ENCODE measurements around the gene GRB10.

The GRB10 gene

DNA sequence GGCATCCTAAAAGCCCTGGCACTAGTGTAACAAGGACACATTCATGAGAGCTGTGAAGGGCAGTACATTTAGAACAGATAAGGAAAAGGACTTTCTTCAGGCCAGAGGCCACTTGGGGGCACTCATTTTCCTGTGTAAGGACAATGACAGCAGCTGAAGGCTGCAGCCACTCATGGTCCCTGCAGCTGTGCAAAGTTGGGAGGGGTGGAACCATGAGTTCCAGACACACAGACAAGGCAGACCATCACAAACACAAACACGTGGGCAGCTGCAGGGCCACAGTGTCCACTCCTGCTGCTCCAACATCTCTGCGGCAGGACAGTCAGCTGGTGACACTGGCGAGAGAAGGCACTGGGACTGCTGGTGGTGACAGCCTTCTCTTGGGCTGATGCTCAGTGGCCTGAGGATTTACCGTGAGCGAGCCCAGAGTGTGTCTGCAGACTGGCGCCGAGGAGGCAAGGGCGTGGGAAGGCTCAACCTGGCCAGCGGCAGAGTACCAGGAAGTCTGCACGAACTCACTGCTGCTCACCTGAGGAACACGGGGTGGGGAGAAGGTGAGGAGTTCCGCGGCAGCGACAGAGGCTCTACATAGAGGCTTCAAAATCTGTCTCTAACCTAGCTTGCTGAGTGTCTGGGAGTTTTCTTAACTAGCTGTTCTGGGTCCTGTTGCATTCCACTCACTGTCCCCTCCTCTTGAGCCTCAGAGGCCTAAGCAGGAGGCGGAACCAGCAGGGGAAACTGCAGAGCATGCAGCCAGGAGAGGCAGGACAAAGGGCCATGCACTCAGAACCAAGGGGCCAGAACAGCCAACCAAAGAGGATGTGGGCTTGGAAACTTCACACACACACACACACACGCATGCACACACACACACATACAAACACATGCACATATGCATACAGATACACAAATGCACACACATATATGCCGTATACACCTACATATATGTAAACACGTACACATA lies 141.0 kb downstream of the GRB10 start:
- DNase-seq: no peak
- H3K36me3 Mint-ChIP-seq (ENCODE audit: low read depth): peaks cover 40% of the 10 kb centered on the region
- no peak overlapping the region for H3K4me3 Mint-ChIP-seq
- H3K9me3 Mint-ChIP-seq: peaks cover 25% of the 10 kb centered on the region
- H3K27me3 Mint-ChIP-seq (ENCODE audit: low read depth, poor library complexity): no peaks in the 10 kb centered on the region
- TF ChIP-seq, protein P1, sequence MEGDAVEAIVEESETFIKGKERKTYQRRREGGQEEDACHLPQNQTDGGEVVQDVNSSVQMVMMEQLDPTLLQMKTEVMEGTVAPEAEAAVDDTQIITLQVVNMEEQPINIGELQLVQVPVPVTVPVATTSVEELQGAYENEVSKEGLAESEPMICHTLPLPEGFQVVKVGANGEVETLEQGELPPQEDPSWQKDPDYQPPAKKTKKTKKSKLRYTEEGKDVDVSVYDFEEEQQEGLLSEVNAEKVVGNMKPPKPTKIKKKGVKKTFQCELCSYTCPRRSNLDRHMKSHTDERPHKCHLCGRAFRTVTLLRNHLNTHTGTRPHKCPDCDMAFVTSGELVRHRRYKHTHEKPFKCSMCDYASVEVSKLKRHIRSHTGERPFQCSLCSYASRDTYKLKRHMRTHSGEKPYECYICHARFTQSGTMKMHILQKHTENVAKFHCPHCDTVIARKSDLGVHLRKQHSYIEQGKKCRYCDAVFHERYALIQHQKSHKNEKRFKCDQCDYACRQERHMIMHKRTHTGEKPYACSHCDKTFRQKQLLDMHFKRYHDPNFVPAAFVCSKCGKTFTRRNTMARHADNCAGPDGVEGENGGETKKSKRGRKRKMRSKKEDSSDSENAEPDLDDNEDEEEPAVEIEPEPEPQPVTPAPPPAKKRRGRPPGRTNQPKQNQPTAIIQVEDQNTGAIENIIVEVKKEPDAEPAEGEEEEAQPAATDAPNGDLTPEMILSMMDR (IDR thresholded peaks at IDR 0.05): no peak
- H3K4me1 Mint-ChIP-seq: peaks cover 31% of the 10 kb centered on the region
- H3K27ac Mint-ChIP-seq: no peak overlapping the region

DNA sequence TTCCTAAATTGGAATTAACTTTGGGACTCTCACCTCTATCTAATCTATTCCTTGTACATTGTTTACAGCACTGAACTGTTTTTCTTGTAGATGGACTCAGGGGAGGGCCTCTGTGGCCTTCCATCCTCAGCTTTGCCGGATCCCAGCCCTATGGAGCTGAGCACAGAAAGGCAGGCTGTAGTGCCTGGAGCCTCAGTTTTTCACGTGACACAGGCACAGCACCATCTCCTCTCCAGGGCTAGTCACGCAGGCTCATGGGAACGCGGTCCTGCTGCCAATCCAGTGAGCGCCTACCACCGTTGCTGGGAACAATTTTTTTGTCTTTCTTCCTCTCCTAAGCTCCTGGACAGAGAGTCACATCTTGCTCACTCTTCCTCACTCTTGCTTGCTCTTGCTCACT lies 141.9 kb downstream of the GRB10 start:
- DNase-seq: no peak
- H3K9me3 Mint-ChIP-seq: peaks cover 34% of the 10 kb centered on the region
- H3K27me3 Mint-ChIP-seq (ENCODE audit: low read depth, poor library complexity): no peaks in the 10 kb centered on the region
- H3K27ac Mint-ChIP-seq: peak overlapping the region; percentile 70
- H3K4me3 Mint-ChIP-seq: no peak overlapping the region
- TF ChIP-seq, protein P1 (IDR thresholded peaks at IDR 0.05): no peak
- H3K36me3 Mint-ChIP-seq (ENCODE audit: low read depth): peaks cover 47% of the 10 kb centered on the region
- H3K4me1 Mint-ChIP-seq: peaks cover 27% of the 10 kb centered on the region

DNA sequence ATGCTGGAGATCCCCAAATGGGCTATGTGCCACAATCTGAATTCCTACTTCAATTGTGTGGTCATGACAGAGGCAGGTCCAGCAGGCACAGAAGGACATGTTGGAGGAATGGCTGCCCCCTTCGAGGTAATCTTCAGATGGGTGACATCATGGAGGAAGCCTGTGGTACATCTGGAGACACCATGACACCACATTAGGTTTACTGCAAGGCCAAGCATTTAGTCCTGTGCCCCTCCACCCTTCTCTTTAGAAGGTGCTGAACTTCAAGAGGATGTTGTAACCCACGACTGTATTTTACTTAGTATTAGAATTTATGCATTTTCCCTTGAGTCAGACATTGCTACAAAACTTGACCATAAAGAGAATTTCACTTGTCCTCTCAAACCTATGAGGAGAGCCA lies 142.4 kb downstream of the GRB10 start:
- peaks cover 22% of the 10 kb centered on the region for H3K4me1 Mint-ChIP-seq
- peaks cover 39% of the 10 kb centered on the region for H3K9me3 Mint-ChIP-seq
- TF ChIP-seq, protein P1 (IDR thresholded peaks at IDR 0.05): no peak
- no peaks in the 10 kb centered on the region for H3K27me3 Mint-ChIP-seq (ENCODE audit: low read depth, poor library complexity)
- peaks cover 52% of the 10 kb centered on the region for H3K36me3 Mint-ChIP-seq (ENCODE audit: low read depth)
- H3K27ac Mint-ChIP-seq: peak overlapping the region; percentile 70
- no peak overlapping the region for H3K4me3 Mint-ChIP-seq
- no peak for DNase-seq

DNA sequence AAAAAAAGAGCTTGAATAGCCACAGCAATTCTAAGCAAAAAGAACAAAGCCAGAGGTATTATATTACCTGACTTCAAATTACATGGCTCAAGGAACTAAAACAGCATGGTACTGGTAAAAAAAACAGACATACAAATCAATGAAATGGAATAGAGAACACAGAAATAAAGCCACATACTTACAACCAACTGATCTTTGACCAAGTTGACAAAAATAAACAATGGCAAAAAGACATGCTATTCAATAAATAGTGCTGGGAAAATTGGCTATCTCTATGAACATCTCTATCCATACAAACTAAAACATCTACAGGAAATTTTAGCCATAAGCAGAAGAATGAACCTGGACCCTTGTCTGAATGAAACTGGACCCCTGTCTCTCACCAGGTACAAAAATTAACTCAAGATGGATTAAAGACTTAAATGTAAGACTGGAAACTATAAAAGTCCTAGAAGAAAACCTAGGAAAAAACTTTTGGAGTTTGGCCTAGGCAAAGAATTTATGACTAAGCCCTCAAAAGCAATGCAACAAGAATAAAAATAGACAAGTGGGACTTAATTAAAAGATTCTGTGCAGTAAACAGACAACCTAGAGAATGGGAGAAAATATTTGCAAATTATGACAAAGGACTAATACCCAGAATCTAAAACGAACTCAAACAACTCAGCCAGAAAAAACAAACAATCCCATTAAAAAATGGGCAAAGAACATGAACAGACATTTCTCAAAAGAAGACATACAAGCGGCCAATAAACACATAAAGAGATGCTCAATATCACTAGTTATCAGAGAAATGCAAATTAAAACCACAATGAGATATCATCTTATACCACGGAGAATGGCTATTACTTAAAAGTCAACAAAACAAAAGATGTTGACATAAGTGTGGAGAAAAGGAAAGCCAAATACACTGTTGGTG lies 144.7 kb downstream of the GRB10 start:
- Mint-ChIP-seq H3K4me3 (no peak overlapping the region), H3K9me3 (peaks cover 62% of the 10 kb centered on the region), H3K27me3 (ENCODE audit: low read depth, poor library complexity) (no peaks in the 10 kb centered on the region), H3K27ac (no peak overlapping the region), H3K4me1 (peaks cover 12% of the 10 kb centered on the region), H3K36me3 (ENCODE audit: low read depth) (peaks cover 74% of the 10 kb centered on the region)
- no peak for DNase-seq
- TF ChIP-seq, protein P1 (IDR thresholded peaks at IDR 0.05): no peak

DNA sequence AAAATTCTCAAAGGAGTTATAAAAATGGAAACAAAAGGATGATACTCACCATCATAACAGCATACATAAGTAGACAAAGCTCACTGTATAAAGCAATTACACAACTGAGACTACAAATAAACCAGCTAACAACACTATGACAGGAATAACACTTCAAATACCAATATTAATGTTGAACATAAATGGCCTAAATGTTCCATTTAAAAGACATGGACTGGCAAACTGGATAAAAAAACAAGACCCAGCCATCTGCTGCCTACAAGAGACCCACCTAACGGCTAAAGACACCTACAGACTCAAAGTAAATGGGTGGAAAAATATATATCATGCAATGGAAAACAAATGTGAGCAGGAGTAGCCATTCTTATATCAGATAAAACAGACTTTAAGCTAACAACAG lies 148.3 kb downstream of the GRB10 start:
- H3K27ac Mint-ChIP-seq: no peak overlapping the region
- H3K4me3 Mint-ChIP-seq: no peak overlapping the region
- no peaks in the 10 kb centered on the region for H3K27me3 Mint-ChIP-seq (ENCODE audit: low read depth, poor library complexity)
- no peak for DNase-seq
- H3K36me3 Mint-ChIP-seq (ENCODE audit: low read depth): peaks cover 58% of the 10 kb centered on the region
- peaks cover 11% of the 10 kb centered on the region for H3K4me1 Mint-ChIP-seq
- peaks cover 60% of the 10 kb centered on the region for H3K9me3 Mint-ChIP-seq
- TF ChIP-seq, protein P1 (IDR thresholded peaks at IDR 0.05): no peak

Data from nephron progenitor cell (in vitro differentiated cells).